Esophagus squamous epithelium (tissue), 4 donors: ENCODE measurements around the gene SWAP70.

Experiments used
- CTCF ChIP-seq, 6 experiments: fragments of 450-650 bp in 4 of 6; fragments of 200-600 bp in 2 of 6; sonication (generic) in 2 of 6; IDR thresholded peaks; one replicate each; pipeline ENCODE4 v1.5.1; 2016 to 2019; ENCODE audit warnings: antibody characterized with exemption in 6 of 6, mild to moderate bottlenecking in 4 of 6, moderate library complexity in 4 of 6
- POLR2A ChIP-seq, 4 donors: fragments of 450-650 bp; IDR thresholded peaks; one replicate each; pipeline ENCODE4 v1.6.1; 2017; ENCODE audit warnings: antibody characterized with exemption in 4 of 4, mild to moderate bottlenecking in 4 of 4, moderate library complexity in 3 of 4

DNA sequence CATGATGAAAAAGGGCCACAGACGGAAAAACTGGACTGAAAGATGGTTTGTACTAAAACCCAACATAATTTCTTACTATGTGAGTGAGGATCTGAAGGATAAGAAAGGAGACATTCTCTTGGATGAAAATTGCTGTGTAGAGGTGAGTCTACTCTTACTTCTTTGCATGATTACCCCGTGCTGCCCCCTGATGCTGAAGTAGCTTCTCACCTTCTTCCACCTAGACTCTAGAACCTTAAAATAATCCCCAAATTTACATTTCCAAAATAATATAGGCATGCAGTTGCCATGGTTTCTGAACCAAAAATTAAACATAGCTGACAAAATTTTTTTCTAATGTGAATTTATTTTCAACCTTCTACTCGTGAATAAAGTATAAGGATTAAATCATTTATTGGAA is 64.2 kb downstream of the SWAP70 start:
- TF ChIP-seq CTCF (IDR thresholded peaks at IDR 0.05) (no peak), POLR2A (IDR thresholded peaks at IDR 0.05) (no peak)
